Lung (tissue), 12 donors: ENCODE data around the gene ACY1. TPM values are rescaled to one million over a fixed set of nuclear protein-coding genes. Genes with fewer than 3 reads are reported as not detected.

ENCODE experiments used
- ATAC-seq: fragments of 200-7000 bp; cut with Tn5 transposase; one replicate; pipeline ENCODE4 v1.9.1; 2020; ENCODE audit warnings: moderate number of reproducible peaks; ENCODE audit not compliant: insufficient read depth, low FRiP score
- DNase-seq, 3 donors: peaks; one replicate each; pipeline ENCODE4 v3.0.0-alpha.2; 2013 to 2017
- H3K27ac ChIP-seq, 2 donors: one replicate each; pipeline ENCODE4 v1.5.1; 2013; ENCODE audit warnings: mild to moderate bottlenecking in 2 of 2, moderate library complexity in 2 of 2, control low read depth in 1 of 2, inconsistent platforms in 1 of 2, low read depth in 1 of 2, low read length in 1 of 2
- H3K27me3 ChIP-seq, 3 donors: one replicate each; pipeline ENCODE4 v1.5.1; 2013; ENCODE audit warnings: low read length in 2 of 3; ENCODE audit not compliant: control insufficient read depth in 3 of 3, insufficient read depth in 3 of 3
- H3K36me3 ChIP-seq, 4 donors: one replicate each; pipeline ENCODE4 v1.5.1; 2013; ENCODE audit warnings: low read length in 4 of 4, mild to moderate bottlenecking in 1 of 4, moderate library complexity in 1 of 4; ENCODE audit not compliant: control insufficient read depth in 4 of 4, insufficient read depth in 4 of 4
- H3K4me1 ChIP-seq, 5 donors: one replicate each; pipeline ENCODE4 v1.5.1; 2013; ENCODE audit warnings: low read length in 5 of 5, mild to moderate bottlenecking in 2 of 5, moderate library complexity in 1 of 5; ENCODE audit not compliant: control insufficient read depth in 5 of 5, insufficient read depth in 5 of 5
- H3K4me3 ChIP-seq: one replicate; pipeline ENCODE4 v1.5.1; 2013; ENCODE audit warnings: mild to moderate bottlenecking, control low read depth, moderate library complexity
- H3K9ac ChIP-seq, 2 donors: one replicate each; pipeline ENCODE4 v1.5.1; 2013; ENCODE audit warnings: low read length in 2 of 2, control low read depth in 1 of 2; ENCODE audit not compliant: insufficient read depth in 1 of 2
- H3K9me3 ChIP-seq, 4 donors: one replicate each; pipeline ENCODE4 v1.5.1; 2013; ENCODE audit warnings: low read length in 3 of 4, mild to moderate bottlenecking in 1 of 4, moderate library complexity in 1 of 4; ENCODE audit not compliant: control insufficient read depth in 4 of 4, insufficient read depth in 3 of 4
- CTCF ChIP-seq: IDR thresholded peaks from 2 replicates; pipeline ENCODE4 v1.5.1; 2012; ENCODE audit warnings: mild to moderate bottlenecking; ENCODE audit errors: control extremely low read depth, extremely low read depth
- WGBS, 2 donors: extraction: QIAGEN DNeasy Blood & Tissue Kit; methylation state at CpG; one replicate each; pipeline ENCODE4 v1.1.7; 2013; 5-methylcytosine and 5-hydroxymethylcytosine counted together
- polyA plus RNA-seq, 2 donors: library from polyadenylated mRNA; stranded (reverse); fragments of 200-250 nt; gene quantifications; one replicate each; pipeline ENCODE4 v1.2.1, GENCODE V29; 2013
- total RNA-seq, 2 donors: library from RNA; depleted of rRNA in 1 of 2; stranded (reverse); fragments of >200 nt in 1 of 2; gene quantifications; one replicate each; pipeline ENCODE4 v1.2.1, GENCODE V29; 2014 to 2021
- donor health status: control.
- donor health status: control.
- donor health status: Bipolar disorder and iron deficiency.
- donor health status: healthy.
- donor health status: DM: yes; HTN: yes; CAD: no.

Gene ACY1
- total and polyA plus RNA-seq, 4 donors = 19.6 to 52.6 (median 39.0) TPM

- H3K27ac ChIP-seq = no peak overlapping the region
- DNase-seq = no peak
- no peak for ATAC-seq
- peaks cover 4 to 12% (median 9%) of the 10 kb centered on the region in 5 donors for H3K4me1 ChIP-seq
- WGBS, 2 donors = 65 to 78% methylated on average over 7 of the region's 7 CpGs
- peaks cover 0 to 2% (median 0%) of the 10 kb centered on the region in 3 donors for H3K27me3 ChIP-seq
- peaks cover 2 to 16% (median 15%) of the 10 kb centered on the region in 4 donors for H3K36me3 ChIP-seq
- peaks cover 0 to 2% (median 0%) of the 10 kb centered on the region in 4 donors for H3K9me3 ChIP-seq
- no peak for TF ChIP-seq CTCF
- H3K9ac ChIP-seq = no peak overlapping the region
- H3K4me3 ChIP-seq = no peak overlapping the region
Observed at GRCh38 chr3:51997935-51998596, 14.7 kb downstream of the ACY1 start.

DNA sequence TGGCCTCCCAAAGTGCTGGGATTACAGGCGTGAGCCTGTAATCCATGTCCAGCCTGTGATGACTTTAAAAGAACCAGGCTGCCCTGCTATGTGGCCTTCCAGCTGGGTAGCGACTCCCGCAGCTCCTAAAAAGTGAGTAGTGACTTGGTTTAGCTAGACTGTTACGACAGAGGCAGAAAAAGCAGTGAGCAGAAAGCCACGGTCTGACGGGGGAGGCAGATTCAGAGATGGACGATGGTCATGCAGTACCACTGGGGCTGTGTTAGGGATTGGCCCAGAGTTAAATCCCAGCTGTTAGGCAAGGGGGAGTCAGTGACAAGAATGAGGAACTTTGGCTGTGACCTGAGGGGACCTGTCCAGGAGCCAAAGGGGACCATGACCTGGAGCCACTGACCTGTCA lies 15.4 kb downstream of the ACY1 start:
- no peak for TF ChIP-seq CTCF
- Histone ChIP-seq H3K9ac (no peak overlapping the region), H3K9me3 (peaks cover 0 to 2% (median 0%) of the 10 kb centered on the region in 4 donors), H3K4me3 (no peak overlapping the region), H3K4me1 (peaks cover 4 to 12% (median 9%) of the 10 kb centered on the region in 5 donors), H3K36me3 (peaks cover 0 to 16% (median 12%) of the 10 kb centered on the region in 4 donors), H3K27me3 (peaks cover 0 to 2% (median 0%) of the 10 kb centered on the region in 3 donors), H3K27ac (no peak overlapping the region)
- ATAC-seq (no peak), DNase-seq (no peak)
- 75% methylated on average over 7 of the region's 7 CpGs for WGBS, 2 donors

DNA sequence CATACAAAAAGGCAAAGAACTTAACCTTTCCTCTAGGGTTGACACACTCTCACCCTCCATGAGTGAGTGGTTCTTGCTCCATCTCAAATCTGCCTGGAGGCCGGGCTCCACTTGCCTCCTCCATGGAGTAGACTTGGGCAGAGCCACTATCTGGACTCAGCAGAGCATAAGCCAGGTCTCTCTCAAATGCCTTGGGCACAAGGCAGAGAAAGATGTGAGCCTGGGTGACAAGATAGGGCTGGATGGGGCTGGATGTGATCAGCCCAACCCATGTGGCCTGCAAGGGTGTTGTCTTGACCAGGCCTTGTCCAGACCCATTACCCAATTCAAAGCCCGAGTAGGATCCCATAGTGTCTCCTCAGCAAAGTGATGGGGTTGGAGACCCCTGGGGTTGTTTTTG lies 16.5 kb downstream of the ACY1 start:
- H3K9ac ChIP-seq = no peak overlapping the region
- TF ChIP-seq CTCF = no peak
- 84 to 97% methylated on average over 2 of the region's 2 CpGs for WGBS, 2 donors
- peaks cover 0 to 2% (median 0%) of the 10 kb centered on the region in 3 donors for H3K27me3 ChIP-seq
- H3K4me3 ChIP-seq = no peak overlapping the region
- no peak overlapping the region for H3K27ac ChIP-seq
- DNase-seq (no peak), ATAC-seq (no peak)
- H3K9me3 ChIP-seq = peaks cover 0 to 2% (median 0%) of the 10 kb centered on the region in 4 donors
- H3K4me1 ChIP-seq = peaks cover 2 to 10% (median 5%) of the 10 kb centered on the region in 5 donors
- H3K36me3 ChIP-seq = peaks cover 0 to 6% (median 3%) of the 10 kb centered on the region in 4 donors
